ENCODE results near the gene ADRA2C.

DNA sequence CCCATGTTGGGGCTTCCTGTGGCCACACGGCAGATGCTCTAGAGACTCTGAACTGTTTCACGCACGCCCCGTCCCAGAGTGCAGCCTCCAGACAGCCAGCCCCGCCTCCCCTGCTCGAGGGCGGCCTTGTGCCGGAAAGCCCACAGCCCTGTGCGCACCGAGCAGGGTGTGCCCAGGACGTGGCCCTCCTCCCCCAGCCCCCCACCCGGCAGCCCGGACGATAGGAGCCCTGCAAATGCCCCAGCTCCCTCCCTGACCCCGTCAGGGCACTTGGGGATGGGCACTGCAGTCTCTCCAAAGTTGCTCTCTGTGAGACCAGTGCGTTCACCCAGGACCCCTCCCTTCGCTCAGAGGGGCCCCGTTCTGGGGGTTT is 37.3 kb downstream of the ADRA2C start:
- TF ChIP-seq, protein P1, sequence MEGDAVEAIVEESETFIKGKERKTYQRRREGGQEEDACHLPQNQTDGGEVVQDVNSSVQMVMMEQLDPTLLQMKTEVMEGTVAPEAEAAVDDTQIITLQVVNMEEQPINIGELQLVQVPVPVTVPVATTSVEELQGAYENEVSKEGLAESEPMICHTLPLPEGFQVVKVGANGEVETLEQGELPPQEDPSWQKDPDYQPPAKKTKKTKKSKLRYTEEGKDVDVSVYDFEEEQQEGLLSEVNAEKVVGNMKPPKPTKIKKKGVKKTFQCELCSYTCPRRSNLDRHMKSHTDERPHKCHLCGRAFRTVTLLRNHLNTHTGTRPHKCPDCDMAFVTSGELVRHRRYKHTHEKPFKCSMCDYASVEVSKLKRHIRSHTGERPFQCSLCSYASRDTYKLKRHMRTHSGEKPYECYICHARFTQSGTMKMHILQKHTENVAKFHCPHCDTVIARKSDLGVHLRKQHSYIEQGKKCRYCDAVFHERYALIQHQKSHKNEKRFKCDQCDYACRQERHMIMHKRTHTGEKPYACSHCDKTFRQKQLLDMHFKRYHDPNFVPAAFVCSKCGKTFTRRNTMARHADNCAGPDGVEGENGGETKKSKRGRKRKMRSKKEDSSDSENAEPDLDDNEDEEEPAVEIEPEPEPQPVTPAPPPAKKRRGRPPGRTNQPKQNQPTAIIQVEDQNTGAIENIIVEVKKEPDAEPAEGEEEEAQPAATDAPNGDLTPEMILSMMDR (IDR thresholded peaks at IDR 0.05; ENCODE audit: low read length), result no peak
- no peak for TF ChIP-seq EZH2 (IDR thresholded peaks at IDR 0.05; ENCODE audit: borderline replicate concordance, low read length)

All from OCI-LY1 (cell line).